ENCODE results near the gene SSH2.

- TF ChIP-seq CTCF (IDR thresholded peaks at IDR 0.05) (no peak), EZH2 (IDR thresholded peaks at IDR 0.05; ENCODE audit: borderline replicate concordance, insufficient read depth, low read depth, low read length, poor library complexity, severe bottlenecking) (no peak)
These were observed 46.5 kb downstream of the SSH2 start for GRCh38 chr17:29883497-29883896.

Data from B cell (primary cell).